PFSK-1 (cell line): ENCODE results near the gene GRID1.

Experiments
- FOXP2 ChIP-seq: optimal IDR thresholded peaks from 2 replicates; pipeline ENCODE3; 2011; ENCODE audit warnings: borderline replicate concordance, control low read depth, inconsistent platforms; ENCODE audit not compliant: insufficient read depth; ENCODE audit errors: extremely low read length, extremely low read depth
- POLR2AphosphoS5 ChIP-seq: IDR thresholded peaks from 2 replicates; pipeline ENCODE4 v1.6.1; 2012; ENCODE audit warnings: low read depth, mild to moderate bottlenecking, control low read depth, low read length, moderate library complexity
- SIN3A ChIP-seq: IDR thresholded peaks from 2 replicates; pipeline ENCODE4 v1.6.1; 2012; ENCODE audit warnings: mild to moderate bottlenecking, low read length, moderate library complexity, borderline replicate concordance; ENCODE audit not compliant: insufficient read depth
- TAF1 ChIP-seq: IDR thresholded peaks from 2 replicates; pipeline ENCODE4 v1.6.1; 2012; ENCODE audit warnings: low read length, control low read depth, borderline replicate concordance; ENCODE audit not compliant: insufficient read depth
- TF ChIP-seq, protein P1 (sequence below), 2 experiments: IDR thresholded peaks; 2 replicates each; pipeline versions ENCODE4 v1.6.1 to v1.8.0; 2011 to 2012; ENCODE audit warnings: low read depth in 2 of 2, low read length in 2 of 2, control low read depth in 1 of 2, inconsistent platforms in 1 of 2, mild to moderate bottlenecking in 1 of 2, moderate library complexity in 1 of 2; ENCODE audit not compliant: insufficient read depth in 1 of 2

DNA sequence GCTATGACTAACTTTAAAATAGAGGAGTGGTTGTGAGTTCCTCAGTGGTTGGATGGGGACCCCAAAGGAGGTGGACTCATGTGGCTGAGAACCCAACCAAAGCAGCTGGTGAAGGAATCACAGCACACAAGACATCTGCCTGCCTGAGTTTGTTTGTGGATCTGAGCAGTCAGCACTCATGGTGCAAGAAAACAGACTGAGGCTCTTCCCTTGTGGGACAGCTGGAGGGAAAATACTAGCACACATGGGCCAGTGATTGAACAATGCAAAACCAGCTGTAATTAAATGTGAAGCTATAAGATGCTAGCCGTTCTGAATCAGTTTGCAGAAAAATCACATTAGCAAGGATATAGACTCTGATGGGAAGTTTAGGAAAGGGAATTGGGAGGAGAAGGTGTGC is 707.3 kb downstream of the GRID1 start:
- TF ChIP-seq POLR2AphosphoS5 (no peak), FOXP2 (no peak), SIN3A (no peak), TAF1 (no peak)
- TF ChIP-seq, protein P1, sequence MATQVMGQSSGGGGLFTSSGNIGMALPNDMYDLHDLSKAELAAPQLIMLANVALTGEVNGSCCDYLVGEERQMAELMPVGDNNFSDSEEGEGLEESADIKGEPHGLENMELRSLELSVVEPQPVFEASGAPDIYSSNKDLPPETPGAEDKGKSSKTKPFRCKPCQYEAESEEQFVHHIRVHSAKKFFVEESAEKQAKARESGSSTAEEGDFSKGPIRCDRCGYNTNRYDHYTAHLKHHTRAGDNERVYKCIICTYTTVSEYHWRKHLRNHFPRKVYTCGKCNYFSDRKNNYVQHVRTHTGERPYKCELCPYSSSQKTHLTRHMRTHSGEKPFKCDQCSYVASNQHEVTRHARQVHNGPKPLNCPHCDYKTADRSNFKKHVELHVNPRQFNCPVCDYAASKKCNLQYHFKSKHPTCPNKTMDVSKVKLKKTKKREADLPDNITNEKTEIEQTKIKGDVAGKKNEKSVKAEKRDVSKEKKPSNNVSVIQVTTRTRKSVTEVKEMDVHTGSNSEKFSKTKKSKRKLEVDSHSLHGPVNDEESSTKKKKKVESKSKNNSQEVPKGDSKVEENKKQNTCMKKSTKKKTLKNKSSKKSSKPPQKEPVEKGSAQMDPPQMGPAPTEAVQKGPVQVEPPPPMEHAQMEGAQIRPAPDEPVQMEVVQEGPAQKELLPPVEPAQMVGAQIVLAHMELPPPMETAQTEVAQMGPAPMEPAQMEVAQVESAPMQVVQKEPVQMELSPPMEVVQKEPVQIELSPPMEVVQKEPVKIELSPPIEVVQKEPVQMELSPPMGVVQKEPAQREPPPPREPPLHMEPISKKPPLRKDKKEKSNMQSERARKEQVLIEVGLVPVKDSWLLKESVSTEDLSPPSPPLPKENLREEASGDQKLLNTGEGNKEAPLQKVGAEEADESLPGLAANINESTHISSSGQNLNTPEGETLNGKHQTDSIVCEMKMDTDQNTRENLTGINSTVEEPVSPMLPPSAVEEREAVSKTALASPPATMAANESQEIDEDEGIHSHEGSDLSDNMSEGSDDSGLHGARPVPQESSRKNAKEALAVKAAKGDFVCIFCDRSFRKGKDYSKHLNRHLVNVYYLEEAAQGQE (IDR thresholded peaks at IDR 0.05; ENCODE audit: insufficient read depth in 1 of 2, low read depth in 2 of 2, low read length in 2 of 2): no peak
